HG02885 (cell line): Measurements from ENCODE around the gene MMP2.

ENCODE experiments used
- ATAC-seq: cut with Tn5 transposase; IDR thresholded peaks from one replicate; pipeline ENCODE4 v1.9.1; 2021; ENCODE audit warnings: mild to moderate bottlenecking; ENCODE audit not compliant: unreplicated experiment, poor library complexity

The MMP2 gene

DNA sequence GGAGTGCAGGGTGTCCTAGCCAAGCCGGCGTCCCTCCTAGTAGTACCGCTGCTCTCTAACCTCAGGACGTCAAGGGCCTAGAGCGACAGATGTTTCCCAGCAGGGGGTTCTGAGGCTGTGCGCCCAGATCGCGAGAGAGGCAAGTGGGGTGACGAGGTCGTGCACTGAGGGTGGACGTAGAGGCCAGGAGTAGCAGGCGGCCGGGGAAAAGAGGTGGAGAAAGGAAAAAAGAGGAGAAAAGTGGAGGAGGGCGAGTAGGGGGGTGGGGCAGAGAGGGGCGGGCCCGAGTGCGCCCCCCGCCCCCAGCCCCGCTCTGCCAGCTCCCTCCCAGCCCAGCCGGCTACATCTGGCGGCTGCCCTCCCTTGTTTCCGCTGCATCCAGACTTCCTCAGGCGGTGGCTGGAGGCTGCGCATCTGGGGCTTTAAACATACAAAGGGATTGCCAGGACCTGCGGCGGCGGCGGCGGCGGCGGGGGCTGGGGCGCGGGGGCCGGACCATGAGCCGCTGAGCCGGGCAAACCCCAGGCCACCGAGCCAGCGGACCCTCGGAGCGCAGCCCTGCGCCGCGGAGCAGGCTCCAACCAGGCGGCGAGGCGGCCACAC, at the start of gene MMP2:
Gene MMP2 (plus strand): TSS at position 372 of the 603 bp plus-strand sequence. CDS start 282 bp downstream, outside the sequence.
- ATAC-seq: no peak

DNA sequence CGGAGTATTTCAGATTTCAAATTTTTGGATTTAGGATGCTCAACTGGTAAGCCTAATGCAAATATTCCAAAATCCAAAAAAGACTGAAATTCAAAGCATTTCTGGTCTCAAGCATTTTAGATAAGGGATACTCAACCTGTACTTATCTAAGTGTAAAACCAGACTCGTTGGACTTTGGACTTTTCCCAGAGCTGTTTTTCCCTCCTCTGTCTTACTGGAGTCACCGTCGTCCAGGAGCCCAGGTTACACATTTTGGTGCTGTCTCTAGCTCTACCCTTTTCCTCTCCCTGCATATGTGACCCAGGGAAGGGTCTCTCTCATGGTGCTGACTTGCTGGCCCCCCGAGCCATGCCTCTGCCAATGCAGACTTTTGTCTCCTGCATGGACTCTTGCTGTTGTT, 46.0 kb upstream of the MMP2 start:
- no peak for ATAC-seq

DNA sequence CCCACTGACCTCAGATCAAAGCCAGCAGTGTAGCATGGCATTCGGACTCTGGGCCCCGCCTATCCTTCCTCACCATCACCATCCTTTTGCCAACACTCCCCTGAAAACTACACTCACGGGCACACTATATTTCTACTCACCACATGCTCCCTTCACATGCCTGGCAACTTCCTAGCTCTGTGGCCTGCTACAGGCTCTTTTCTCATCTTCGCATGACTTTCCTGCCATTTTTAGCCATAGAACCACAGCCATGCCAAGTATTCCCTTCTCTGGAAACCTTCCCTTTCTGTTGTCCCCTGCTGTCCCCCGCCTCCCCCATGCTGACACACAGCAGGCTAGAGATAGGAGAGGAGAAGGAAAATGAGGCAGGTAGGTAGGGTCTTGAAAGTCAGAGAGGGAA, 45.5 kb upstream of the MMP2 start:
- ATAC-seq: no peak

DNA sequence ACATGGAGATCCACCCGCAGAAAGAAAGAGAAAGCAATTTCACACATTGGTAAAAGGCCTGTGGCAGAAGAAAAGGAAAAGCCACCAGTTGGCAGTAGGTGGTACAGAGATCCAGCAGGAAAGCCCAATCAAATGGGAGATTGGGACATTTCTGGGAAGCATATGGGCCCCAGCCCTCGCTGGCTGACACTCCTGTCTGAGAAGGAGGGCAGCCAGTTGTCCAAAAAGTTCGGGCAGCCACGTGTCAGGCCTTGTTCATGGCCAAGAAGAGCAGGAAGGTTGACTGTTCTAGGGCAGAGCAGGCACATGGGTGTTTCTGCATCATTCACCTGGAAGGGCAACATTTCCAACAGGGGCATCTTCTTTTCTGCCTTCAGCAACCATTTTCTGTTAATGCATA, 45.0 kb upstream of the MMP2 start:
- no peak for ATAC-seq

DNA sequence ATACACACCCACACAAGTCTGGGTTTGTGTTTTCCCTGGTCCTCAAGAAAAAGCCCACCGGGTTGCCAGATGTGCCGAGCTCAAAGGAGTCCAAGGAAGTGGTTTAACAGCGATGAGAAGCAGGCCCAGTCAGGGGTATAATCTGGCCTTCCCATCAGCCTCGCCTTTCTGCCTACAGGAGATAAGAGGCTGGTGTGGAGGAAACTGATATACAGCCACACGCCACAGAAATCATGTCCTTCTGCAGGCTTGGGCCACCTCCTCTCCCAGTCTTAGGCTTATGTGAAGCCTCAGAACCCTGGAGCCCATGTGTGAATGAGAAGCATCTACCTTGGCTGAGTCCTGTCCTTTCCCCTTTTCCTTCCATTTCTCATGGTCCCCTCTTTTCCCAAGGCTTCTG, 43.6 kb upstream of the MMP2 start:
- ATAC-seq: no peak

DNA sequence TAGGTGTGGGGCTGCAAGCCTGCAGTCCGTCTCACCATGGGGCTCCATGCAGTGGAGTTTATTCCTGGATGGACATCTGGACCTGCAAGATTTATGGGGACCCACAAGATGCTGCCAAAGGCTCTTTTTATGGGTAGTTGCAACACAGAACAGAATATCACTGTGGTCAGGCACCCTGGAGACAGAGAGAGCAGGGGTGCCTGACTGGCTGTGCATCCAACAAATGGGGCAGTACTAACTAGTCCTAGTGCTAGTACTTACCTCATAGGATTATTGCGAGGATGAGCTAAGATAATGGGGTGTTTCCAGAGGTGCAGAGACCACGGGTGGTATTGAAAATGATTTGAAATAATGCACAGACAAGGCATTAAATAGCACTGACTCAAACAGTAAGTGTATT, 42.4 kb upstream of the MMP2 start:
- no peak for ATAC-seq

DNA sequence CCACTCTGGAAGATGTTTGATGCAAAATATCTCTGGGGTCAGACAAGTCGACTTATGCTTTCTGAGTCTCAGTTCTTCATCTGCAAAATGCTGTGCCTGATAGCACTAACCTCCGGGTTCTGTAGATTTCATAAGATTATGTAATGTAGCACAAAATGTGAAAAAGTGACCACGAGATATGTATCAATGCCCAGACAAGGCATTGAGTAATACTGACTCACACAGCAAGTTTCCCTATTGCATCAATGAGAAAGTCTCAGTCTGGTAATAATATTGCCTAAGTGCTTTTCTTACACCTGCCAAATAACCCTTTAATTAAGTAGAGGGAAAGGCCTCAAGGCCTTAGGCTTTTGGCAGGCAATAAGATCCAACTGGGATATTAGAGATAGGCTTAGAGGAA, 41.4 kb upstream of the MMP2 start:
- peak; percentile 65 for ATAC-seq

DNA sequence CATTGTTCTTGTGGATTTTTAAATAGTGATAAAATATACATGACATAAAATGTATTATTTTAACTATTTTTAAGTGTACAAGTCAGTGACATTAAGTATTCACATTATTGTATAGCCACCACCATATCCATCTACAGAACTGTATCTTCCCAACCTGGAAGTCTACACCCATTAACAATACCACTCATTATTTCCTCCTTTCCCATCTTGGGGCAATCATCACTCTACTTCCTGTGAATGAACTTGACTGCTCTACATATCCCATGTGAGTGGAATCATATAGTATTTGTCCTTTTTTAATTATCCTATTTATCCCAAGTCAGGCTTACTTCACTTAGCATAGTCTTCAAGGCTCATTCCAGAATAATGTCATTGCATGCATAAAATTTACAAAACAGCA, 40.7 kb upstream of the MMP2 start:
- ATAC-seq: no peak

DNA sequence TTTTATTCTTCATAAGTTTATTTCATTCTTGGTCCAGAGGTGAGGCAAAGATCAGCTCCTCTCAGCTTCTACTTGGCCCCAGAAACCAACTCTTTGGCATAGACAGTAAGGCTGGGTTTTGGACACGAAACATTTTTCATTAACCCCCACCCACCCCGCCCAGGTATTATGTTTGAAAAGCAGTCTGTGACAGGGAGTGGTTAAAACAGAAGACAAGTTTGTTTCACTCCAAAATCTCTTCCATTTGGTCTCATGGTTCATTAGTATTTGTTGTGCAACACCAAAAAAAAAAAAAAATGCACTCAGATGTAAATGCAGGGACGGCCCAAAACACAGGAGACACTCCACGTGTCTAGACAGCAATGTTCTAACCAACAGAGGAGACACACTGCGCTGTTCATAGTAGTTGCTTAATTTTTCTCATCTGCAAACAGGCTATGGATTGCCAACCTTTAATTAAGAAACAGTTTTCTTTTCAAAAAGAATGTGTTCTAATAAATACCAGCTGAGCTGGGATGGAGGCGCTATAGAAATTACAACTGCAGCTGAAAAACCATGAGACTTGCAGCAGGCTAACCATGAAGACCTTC, 39.8 kb upstream of the MMP2 start:
- no peak for ATAC-seq

DNA sequence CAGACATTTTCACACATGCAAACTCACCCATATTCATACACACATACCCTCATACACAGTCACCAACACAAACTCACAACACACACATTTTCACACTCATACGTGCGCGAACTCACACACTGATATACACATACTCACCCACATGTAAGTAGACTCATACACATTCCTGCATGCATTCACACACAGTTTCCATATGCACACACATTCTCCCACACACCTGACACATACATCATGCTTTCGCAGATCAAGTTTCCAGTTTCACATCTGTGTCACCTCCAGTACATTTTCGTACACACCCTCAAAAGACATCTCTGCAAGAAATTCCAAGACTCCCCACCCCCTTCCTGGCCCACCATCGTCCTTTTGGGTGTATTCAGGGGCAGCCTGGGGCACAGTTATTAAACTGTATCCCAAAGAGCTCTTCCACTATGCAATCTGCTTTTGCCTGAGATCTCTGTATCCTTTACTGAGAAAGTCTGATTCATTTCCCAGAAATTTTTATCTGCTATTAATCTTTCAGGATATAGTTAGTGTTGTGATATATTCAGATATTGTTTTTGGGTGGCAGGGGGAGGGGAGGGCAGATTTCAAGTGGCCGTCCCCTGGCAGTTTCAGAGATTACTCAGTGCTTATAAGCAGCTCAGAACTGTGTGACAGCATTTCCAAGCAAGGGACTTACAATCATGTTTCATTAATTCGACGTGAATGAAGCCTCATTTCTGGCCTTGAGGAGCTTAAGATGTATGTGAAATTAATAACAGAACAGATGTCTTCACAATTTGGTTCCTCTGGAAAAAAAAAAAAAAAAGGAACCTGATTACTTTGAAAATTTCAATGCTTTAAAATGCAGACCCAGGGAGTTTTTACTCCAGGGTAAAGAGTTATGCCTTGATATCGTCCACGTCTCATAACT, 35.3 kb upstream of the MMP2 start:
- peak; percentile 46 for ATAC-seq

DNA sequence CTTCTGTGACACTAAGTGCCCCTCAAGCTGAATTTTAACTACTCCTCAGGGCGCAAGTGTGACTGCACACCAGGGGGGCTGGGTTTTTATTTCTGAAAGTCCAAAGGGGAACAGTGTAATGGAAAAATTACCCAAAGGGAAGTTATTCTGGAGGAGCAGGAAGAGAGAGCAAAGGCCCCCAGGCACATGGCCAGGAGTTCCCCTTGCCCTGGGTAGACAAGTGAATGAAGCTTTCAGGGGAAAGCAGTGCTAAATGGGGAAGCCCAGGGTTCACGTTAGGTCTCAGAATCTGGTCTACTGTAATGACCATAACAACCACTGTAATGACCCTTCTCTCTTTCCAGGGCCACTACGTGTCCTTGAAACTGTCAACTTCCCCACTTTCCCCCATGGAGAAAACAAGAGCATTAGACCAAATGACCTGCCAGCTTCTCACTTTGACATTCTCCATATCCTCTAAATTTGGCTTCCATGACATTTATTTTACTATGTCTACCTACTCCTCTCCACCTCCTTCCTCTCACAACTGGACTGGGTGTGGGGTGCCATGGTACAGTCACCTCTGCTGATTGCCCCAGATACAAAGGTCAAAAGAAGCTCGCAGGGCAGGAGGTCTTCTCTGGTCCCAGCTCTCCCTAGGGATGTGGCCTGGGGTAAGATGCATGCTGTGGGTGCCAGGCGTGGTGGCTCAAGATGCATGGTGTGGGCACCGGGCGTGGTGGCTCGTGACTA, 34.1 kb upstream of the MMP2 start:
- peak; percentile 74 for ATAC-seq

DNA sequence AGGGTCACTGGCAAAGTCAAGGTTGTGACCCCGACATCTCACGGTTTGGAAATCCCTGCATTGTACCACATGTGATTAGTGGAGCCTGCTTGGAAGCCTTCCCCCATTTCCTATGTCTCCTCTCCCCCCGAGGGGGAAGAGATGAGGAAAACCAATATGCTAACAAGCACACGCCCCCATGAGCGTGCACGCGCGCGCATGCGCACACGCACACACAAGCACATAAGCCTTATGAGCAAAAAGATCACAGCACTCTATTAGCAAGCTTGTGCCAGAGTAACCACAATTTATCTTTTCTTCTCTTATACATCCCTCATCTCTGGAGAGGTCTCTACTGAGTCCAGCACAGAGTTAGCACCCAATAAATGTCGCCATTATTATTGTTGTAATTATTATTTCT, 31.8 kb upstream of the MMP2 start:
- ATAC-seq: no peak

DNA sequence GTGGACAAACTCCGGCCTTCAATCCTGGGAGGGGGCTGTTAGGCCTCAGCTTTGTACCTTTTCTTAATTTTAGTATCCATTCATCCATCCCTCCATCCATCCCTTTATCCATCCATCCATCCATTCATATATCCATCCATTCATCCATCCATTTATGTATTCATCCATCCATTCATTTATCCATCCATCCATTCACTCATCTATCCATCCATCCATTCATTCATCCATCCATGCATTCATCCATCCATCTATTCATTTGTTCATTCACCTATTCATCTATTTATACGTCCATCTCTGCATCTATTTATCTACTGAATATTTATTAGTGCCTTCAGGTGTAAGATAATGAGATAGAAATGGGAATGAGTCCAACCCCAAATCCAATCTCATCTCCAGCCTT, 26.0 kb upstream of the MMP2 start:
- no peak for ATAC-seq

DNA sequence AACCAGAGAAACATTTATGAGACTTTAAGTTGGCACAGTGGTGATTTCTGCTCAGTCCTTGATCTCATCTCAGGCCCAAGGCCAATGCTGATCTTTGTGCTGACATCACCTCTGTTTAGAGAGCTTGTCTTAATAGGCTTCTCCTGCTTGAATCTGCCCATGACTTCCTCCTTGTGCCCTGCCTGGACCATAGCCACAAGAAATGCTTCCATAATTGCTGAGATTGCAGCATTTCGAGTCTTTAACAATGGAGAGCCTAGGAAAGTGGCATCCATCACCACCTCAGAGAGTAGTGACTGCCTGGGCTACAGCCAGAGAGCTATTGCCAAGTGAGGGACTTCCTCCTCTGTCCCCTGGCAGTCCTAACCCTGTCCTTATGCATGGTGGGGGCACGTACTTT, 25.1 kb upstream of the MMP2 start:
- ATAC-seq: no peak

DNA sequence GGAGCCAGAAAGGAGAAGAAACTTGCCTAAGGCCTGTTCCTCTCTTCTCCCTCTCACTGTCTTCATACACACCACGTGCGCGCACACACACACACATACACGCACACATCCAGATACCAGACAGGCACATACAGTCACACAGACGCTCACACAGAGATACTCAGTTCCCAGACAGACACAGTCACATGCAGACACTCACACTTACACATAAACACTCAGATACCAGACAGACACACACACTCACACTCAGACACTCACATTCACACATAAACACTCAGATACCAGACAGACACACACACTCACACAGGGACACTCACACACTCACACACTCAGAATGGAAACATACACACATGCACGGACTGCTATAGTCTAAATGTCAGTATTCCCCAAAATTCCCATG, 24.1 kb upstream of the MMP2 start:
- no peak for ATAC-seq

DNA sequence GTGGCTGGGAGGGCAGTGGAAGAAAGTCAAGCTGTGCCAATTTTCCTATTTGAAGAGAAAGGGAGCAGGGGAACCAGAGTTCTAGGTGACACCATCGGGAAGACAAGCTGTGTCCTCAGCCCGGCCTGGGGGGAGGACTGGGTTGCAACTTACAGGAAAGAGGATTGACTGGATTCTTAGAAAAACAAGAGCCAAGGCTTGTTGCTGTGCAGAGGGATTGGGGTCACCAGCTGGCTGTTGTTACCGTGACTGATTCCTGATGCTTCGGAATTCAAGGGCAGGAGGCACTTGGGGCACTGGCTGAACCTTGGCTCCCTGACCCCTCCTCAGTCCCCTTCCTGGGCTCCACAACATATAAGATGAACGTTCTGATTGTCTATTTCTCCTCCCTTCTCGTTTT, 16.8 kb upstream of the MMP2 start:
- ATAC-seq: no peak

DNA sequence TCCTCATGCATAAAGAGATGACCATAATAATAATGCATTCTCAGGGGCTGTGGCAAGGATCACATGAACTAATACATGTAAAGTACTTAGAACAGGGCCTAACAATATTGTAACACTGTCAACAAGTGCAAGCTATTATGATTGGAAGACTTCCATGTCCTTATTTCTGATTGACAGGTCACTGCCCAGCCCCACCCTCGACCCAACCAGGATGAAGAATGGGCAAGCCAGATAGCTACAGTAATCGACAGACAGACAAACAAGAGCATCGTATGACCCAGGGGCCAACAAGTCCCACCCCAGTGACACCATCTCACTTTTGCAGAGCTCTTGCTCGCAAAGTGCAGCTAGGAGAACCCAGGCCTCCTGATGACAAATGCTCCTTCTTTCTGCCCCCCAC, 14.6 kb upstream of the MMP2 start:
- no peak for ATAC-seq

DNA sequence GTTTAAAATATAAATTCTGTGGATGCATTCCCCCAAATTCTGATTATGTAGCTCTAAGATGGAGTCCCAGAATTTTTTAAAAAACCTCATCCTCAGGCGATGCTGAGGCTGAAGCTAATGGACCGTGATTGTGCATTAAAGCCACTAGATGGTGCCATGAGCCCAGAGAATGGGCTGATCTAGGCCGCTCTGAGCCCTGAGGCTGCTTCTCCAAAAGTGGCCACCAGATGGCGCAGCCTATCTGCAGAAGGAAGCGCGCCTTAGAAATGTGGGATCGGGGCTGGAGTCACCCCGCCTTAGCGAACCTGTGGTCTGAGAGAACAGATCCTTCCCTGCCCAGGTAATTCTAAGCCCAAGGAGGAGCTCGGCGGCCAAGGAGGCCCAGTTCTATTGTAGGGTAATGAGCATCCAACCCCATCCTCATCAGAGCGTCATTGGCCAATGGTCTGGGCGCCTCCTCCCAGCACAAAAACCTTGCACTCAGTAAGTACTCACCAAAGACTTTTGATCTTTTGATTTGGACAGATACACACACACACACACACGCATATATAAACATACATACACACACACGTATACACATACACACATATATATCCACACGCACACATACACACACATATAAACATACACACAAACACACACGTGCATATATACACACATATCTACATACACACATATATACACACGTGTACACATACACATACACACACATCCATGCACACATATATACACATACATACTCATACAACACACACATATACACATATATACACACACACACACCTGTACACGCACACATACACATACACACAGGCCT, 13.7 kb upstream of the MMP2 start:
- ATAC-seq: peak; percentile 94

DNA sequence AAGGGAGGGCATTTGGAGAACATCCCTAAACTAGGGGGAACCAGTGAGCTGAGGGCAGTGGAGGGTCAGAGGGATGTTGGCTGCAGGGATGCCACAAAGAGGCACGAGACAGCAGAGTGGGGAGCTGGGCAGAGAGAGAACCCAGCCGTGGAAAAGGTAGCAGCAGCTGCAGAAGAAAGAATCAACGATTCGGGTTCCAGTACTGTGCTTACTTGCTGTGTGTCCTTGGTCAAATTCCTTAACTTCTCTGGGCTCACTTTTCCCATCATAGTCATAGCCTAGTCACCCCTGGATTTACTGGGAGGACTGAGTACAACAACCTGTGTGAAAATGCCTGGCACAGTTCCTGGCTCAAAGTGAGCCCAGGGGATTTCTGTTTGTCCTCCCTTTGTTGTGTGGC, 12.8 kb upstream of the MMP2 start:
- ATAC-seq: no peak

DNA sequence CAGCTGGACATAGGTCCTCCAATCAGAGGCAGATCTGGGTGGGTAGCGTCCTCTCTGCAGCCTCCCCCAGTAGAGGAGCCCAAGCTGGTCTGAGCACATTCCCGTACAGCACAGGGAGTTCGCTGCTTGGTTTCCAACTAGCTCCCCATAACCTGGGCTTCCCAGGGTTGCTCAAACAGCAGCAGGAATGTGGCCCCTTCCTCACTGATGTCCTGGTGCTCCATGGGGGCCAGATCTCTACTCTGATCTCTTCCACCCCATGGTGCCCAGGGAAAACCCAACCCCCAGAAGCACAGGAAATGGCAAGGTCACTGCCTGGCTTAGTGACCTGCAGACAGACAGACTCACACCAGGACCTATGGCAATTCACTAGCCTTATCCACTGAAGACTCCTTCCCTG, 11.1 kb upstream of the MMP2 start:
- ATAC-seq: no peak
